ENCODE data around the gene GRIK4.

GRIK4 gene

DNA sequence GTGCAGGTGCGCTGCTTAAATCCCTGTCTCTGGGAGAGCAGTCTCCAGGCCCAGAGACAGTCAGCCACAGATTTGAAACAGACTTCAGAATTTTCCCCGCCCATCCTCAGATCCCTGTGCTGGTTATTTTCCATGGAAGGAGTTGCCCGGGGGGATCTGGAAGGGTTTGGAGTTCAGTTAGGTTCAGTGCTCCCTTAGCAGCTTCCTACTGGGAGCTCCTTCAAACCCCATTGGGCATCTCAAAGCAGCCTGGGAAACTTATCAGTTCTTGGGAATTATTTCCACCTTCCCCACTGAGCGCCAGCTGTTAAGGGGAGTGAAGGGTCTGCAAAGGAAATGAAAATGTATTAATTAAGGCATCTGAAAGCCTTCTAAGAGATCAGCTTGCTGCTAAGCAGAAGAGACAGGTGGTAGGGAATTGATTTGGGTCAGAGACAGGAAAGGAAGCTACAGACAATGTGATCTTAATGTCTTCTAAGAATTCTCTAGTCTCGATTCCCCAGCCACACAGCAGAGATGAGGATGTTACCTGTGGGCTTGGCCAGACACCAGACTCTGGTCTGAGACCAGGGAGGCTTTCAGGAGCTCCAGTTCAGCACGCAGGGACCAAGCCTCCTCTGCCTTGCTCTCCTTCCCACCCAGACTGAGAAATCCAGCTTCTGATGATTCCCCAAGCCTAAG is 406.2 kb downstream of the GRIK4 start:
- no peak for DNase-seq (ENCODE audit: low read depth)

DNA sequence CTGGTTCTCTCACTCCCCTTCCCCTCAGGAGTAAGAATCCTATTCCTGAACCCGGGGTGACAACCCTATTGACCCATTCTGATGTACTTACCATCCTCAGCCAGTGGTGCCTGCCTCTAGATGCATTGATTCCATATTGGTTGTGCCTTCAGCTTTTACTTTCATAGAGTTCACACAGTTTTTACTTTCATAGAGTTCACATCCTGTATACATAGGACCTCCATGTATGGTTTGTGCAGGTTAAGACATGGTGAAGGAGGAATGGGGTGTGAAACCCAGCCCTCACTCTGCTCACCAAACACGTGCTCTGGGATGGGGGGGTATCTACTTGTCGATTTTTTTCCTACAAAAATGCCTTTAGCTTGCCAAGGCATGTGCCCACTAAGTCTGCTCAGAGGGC is 406.7 kb downstream of the GRIK4 start:
- DNase-seq (ENCODE audit: low read depth) = no peak

GRCh38 chr11:120919045-120919444 is 407.5 kb downstream of the GRIK4 start:
- DNase-seq (ENCODE audit: low read depth) = no peak

- no peak for DNase-seq (ENCODE audit: low read depth)
Observed at GRCh38 chr11:120919566-120919965, 408.0 kb downstream of the GRIK4 start.

DNA sequence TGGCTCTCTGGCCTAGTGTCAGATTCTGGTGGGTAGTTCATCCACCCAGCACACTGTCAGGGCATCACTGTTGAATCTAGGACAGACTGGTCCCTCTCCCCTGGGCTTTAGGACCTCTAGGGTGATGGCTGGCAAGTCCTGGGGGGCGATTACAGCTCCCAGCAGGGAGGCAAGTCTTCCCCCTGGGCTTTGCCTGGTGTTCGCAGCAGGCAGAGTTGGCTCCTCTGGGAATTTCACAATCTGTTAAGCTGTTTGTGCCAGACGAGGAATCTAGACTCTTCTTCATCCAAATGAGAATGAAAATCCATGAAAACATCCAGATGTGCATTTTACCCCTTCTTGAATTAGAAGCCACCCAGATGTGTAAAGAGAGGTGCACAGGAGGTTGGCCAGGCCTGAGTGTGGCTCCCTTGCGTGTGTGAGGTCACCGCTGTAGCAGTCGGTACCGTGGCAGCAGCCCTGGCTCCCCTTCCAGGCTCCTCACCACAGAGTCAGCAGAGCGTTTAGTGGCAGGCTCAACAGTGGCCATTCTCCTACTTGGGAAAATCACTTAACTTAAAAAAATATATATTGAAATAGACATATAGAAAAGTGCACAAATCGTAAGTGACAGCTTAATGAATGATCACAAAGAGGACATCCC is 412.4 kb downstream of the GRIK4 start:
- DNase-seq (ENCODE audit: low read depth) = no peak

DNA sequence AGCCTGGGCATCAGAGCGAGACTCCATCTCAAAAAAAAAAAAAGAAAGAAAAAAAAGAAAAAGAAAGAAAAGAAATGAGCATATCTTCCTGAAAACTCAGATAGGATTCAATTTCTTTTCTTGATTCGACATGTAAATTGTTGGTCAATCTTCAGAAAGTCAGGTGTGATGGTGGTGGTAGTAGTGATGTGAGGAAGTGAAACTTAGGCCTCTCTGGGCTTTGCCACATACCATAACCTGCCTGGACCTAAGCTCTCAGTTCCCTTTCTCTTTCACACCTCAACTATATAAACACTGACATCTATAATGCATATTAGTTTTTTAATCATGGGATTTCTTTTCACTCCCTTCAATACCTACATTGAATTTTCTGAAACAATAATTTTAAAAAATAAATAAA is 414.4 kb downstream of the GRIK4 start:
- no peak for DNase-seq (ENCODE audit: low read depth)

GRCh38 chr11:120928627-120929026 is 417.1 kb downstream of the GRIK4 start:
- no peak for DNase-seq (ENCODE audit: low read depth)

DNA sequence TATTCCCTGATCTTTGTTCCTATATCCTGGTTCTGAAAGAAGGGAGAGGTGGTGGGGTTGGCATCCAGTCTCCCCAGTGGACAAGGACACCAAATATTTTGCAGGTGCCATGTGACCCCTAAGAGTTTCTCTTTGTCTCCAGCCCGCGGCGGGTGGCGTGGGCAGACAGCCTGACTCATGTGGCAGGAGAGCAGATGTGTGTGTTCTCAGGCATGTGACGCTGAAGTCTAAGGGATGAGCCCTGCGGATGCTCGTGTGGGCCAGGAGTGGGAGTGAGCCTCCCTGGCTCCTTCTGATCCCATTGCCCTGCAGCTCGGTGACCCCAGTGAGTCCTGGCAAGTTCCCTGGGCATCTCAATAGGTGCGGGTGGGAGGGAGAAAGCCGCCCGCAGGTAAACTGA is 417.5 kb downstream of the GRIK4 start:
- no peak for DNase-seq (ENCODE audit: low read depth)

DNA sequence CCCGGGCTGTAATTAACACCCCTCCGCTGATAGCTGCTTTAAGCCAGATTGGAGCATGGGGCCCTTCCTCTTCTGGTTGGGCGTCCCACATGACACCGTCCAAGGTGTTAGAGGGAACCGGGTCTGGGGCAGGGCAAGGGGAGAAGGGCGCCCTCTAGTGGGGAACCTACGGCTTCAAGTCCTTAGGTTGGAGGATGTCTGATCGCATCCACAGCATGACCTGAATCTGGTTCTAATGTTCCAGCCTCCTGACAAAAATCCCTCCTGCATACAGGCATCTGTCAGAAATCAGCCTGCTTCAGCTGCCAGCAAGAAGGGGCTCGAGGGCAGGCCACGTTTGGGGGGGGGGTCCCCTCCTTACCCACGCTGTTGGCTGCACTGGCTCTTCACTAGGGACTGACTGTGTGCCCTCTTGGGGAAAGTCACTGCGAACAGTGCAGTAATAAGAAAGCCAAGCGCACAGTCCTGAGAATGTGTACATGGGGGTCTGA is 418.2 kb downstream of the GRIK4 start:
- DNase-seq (ENCODE audit: low read depth) = no peak

- no peak for DNase-seq (ENCODE audit: low read depth)
Observed at GRCh38 chr11:120931057-120931779, 419.7 kb downstream of the GRIK4 start.

DNA sequence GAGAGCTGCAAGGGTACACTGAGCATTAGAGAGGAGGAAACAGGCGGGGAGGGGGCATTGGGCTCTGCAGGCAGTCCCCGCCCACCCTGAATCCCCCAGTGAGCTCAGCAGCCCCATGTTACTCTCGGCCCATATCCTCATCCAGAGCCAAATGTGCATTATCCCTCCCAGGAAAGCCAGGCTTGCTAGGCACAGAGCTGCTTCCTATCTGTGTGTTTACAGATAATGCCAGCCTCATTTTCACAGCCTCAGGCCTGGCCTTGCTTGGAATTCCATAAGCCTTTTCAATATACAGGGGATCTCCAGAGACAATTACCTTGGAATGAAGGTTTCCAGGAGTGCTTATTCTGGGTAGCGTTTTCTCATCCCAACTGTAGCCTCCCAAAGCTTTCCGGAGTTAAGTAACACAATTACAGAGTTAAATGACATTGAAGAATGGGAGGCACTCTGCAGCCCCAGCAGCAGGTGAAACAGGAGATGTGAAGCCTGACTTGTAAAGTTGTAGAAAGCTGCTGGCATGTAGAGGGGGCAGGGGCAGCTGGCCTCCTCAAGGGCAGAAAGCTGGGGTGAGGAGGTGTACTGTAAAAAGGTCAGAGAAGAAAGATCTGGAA is 420.9 kb downstream of the GRIK4 start:
- no peak for DNase-seq (ENCODE audit: low read depth)

- no peak for DNase-seq (ENCODE audit: low read depth)
Observed at GRCh38 chr11:120936356-120936755, 424.8 kb downstream of the GRIK4 start.

DNA sequence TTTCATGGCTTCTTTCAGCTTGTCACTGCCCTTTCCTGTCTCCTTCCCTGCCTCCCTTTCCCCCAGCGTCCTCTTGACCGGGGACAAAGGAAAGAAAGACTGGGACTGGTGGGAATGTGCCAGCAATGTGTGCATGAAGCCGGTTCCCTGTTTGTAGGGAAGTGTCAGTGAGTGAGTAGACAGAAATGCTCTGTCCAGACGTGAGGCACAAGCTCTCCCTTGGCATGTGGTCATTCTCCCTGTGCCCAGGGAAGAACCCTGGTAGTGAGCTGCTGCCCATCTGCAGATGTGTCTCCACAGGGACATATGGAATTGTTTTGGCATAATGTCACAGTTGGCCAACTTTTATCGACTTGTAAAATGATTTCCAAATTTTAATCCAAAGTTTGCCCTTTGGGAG is 426.0 kb downstream of the GRIK4 start:
- DNase-seq (ENCODE audit: low read depth) = no peak

- DNase-seq (ENCODE audit: low read depth) = no peak
Observed at GRCh38 chr11:120938260-120938659, 426.7 kb downstream of the GRIK4 start.

DNA sequence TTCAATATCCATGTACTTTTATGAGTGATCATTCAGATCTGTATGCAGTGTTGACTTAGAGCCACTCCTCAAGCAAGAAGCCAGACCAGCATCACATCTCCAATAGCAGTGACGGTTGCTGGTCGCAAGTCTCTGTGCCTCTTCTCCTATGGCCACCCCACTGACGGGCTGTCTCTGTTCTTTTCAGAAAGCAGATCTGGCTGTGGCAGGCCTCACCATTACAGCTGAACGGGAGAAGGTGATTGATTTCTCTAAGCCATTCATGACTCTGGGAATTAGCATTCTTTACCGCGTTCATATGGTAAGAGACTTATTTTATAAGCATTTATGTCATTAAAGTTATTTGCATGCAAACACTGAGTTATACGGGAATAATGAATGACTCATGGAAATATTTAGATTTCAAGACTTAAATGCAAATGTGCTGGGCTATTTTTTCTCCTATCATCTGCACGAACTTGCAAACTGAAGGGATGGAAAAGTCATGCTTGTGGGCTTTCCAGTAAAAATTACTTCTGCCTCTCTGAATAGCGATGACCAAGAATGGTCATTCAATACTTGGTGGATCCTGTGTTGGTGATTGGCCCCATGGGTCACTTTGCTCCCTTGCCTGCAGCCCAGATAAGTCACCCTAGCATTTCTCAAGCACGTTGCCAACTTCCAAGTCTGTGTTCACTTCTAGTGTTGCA is 428.8 kb downstream of the GRIK4 start:
- no peak for DNase-seq (ENCODE audit: low read depth)

- DNase-seq (ENCODE audit: low read depth) = no peak
Observed at GRCh38 chr11:120941000-120941399, 429.5 kb downstream of the GRIK4 start.

DNA sequence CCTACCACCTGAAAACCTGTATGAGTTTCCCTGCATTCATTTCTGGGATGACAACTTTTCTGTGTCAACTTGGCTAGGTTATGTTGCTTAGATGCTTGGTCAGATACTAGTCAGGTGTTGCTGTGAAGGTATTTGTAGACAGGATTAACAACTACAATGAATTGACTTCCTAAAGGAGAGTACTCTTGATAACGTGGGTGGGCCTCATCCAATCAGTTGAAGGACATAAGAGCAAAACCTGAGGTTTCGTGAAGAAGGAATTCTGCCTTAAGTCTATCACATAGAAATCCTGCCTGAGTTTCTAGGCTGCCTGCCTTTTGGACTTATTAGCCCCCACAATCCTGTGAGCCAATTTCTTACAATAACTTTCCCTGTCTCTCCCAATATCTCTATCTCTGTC is 431.2 kb downstream of the GRIK4 start:
- DNase-seq (ENCODE audit: low read depth) = no peak

GRCh38 chr11:120945042-120945441 is 433.5 kb downstream of the GRIK4 start:
- DNase-seq (ENCODE audit: low read depth) = no peak

DNA sequence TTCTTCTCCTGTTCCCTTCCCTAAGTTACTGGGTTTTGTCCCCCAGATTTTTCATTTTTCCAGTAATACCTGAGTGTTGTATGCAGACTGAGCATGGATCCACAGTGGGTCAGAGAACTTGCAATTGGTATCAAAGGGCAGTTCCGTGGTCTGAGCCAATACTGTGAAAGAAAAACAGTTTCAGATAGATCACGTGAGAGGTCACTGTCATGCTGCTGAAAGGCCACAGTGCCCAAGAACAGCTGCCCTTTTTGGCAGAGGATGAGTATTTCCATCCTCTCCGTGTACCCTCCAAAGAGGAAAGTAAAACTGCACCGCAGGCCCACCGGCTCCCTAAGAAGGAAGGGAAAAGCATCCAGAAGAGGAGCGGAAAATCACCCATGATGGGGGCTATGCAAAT is 439.3 kb downstream of the GRIK4 start:
- DNase-seq (ENCODE audit: low read depth) = no peak

GRCh38 chr11:120952461-120953434 is 441.2 kb downstream of the GRIK4 start:
- peak; percentile 28 for DNase-seq (ENCODE audit: low read depth)

GRCh38 chr11:120954381-120954780 is 442.8 kb downstream of the GRIK4 start:
- no peak for DNase-seq (ENCODE audit: low read depth)

All from stimulated activated CD4-positive, alpha-beta T cell treated with anti-CD3 and anti-CD28 coated beads, Interleukin-2, amount 100 ng/mL, for 4 hours (primary cell).